Measurements from ENCODE around the gene BLMH. TPM values are rescaled to one million over a fixed set of nuclear protein-coding genes. Genes with fewer than 3 reads are reported as not detected.

BLMH gene
- total and polyA plus RNA-seq, 5 donors, result 11.1 to 20.6 (median 16.8) TPM

- H3K4me3 ChIP-seq (ENCODE audit: low read length), result no peak overlapping the region
- ATAC-seq (no peak), DNase-seq (no peak)
- no peaks in the 10 kb centered on the region for H3K9me3 ChIP-seq (ENCODE audit: control insufficient read depth, low read length)
- no peaks in the 10 kb centered on the region for H3K27me3 ChIP-seq (ENCODE audit: control insufficient read depth, insufficient read depth)
- intact Hi-C loops (cut with DNase I), result no loop called here
- no peak overlapping the region for H3K27ac ChIP-seq (ENCODE audit: low read length)
- H3K4me1 ChIP-seq (ENCODE audit: control insufficient read depth, insufficient read depth, low read length), result no peaks in the 10 kb centered on the region
- WGBS, result 33% methylated on average over 1 of the region's 1 CpG
Observed at GRCh38 chr17:30326809-30327208, 35.1 kb upstream of the BLMH start.

- no peak for DNase-seq
- Histone ChIP-seq H3K4me3 (ENCODE audit: low read length) (no peak overlapping the region), H3K27ac (ENCODE audit: low read length) (no peak overlapping the region), H3K4me1 (ENCODE audit: control insufficient read depth, insufficient read depth, low read length) (no peaks in the 10 kb centered on the region), H3K9me3 (ENCODE audit: control insufficient read depth, low read length) (no peaks in the 10 kb centered on the region), H3K27me3 (ENCODE audit: control insufficient read depth, insufficient read depth) (no peaks in the 10 kb centered on the region)
- intact Hi-C loops (cut with DNase I), result no loop called here
- ATAC-seq, result no peak
- 79% methylated on average over 7 of the region's 7 CpGs for WGBS
Observed at GRCh38 chr17:30324723-30325122, 33.0 kb upstream of the BLMH start.

GRCh38 chr17:30323895-30324319 is 32.2 kb upstream of the BLMH start:
- H3K27me3 ChIP-seq (ENCODE audit: control insufficient read depth, insufficient read depth), result no peaks in the 10 kb centered on the region
- ATAC-seq, result peak in 1 of 2 donors; percentile 21
- intact Hi-C loops (cut with DNase I), result no loop called here
- H3K9me3 ChIP-seq (ENCODE audit: control insufficient read depth, low read length), result no peaks in the 10 kb centered on the region
- peak in 2 of 3 donors; percentile 28 to 67 for DNase-seq
- no peak overlapping the region for H3K27ac ChIP-seq (ENCODE audit: low read length)
- no peak overlapping the region for H3K4me3 ChIP-seq (ENCODE audit: low read length)
- no peaks in the 10 kb centered on the region for H3K4me1 ChIP-seq (ENCODE audit: control insufficient read depth, insufficient read depth, low read length)

- H3K27ac ChIP-seq (ENCODE audit: low read length), result no peak overlapping the region
- DNase-seq (no peak), ATAC-seq (no peak)
- no peaks in the 10 kb centered on the region for H3K27me3 ChIP-seq (ENCODE audit: control insufficient read depth, insufficient read depth)
- intact Hi-C loops (cut with DNase I), result no loop called here
- H3K4me3 ChIP-seq (ENCODE audit: low read length), result no peak overlapping the region
- no peaks in the 10 kb centered on the region for H3K4me1 ChIP-seq (ENCODE audit: control insufficient read depth, insufficient read depth, low read length)
- whole genome bisulfite sequencing, result 59% methylated on average over 5 of the region's 5 CpGs
- H3K9me3 ChIP-seq (ENCODE audit: control insufficient read depth, low read length), result no peaks in the 10 kb centered on the region
Observed at GRCh38 chr17:30323262-30323894, 31.6 kb upstream of the BLMH start.

GRCh38 chr17:30321314-30321713 is 29.6 kb upstream of the BLMH start:
- DNase-seq, result no peak
- ATAC-seq, result no peak
- Histone ChIP-seq H3K9me3 (ENCODE audit: control insufficient read depth, low read length) (no peaks in the 10 kb centered on the region), H3K4me3 (ENCODE audit: low read length) (no peak overlapping the region), H3K4me1 (ENCODE audit: control insufficient read depth, insufficient read depth, low read length) (no peaks in the 10 kb centered on the region), H3K27me3 (ENCODE audit: control insufficient read depth, insufficient read depth) (no peaks in the 10 kb centered on the region), H3K27ac (ENCODE audit: low read length) (no peak overlapping the region)
- WGBS, result 81% methylated on average over 4 of the region's 4 CpGs
- intact Hi-C loops (cut with DNase I), result no loop called here

GRCh38 chr17:30318155-30318554 is 26.4 kb upstream of the BLMH start:
- H3K9me3 ChIP-seq (ENCODE audit: control insufficient read depth, low read length), result no peaks in the 10 kb centered on the region
- no peaks in the 10 kb centered on the region for H3K4me1 ChIP-seq (ENCODE audit: control insufficient read depth, insufficient read depth, low read length)
- H3K4me3 ChIP-seq (ENCODE audit: low read length), result no peak overlapping the region
- WGBS, result 62% methylated on average over 3 of the region's 3 CpGs
- intact Hi-C loops (cut with DNase I), result no loop called here
- ATAC-seq (no peak), DNase-seq (no peak)
- H3K27ac ChIP-seq (ENCODE audit: low read length), result no peak overlapping the region
- H3K27me3 ChIP-seq (ENCODE audit: control insufficient read depth, insufficient read depth), result no peaks in the 10 kb centered on the region

- Histone ChIP-seq H3K9me3 (ENCODE audit: control insufficient read depth, low read length) (no peaks in the 10 kb centered on the region), H3K27me3 (ENCODE audit: control insufficient read depth, insufficient read depth) (no peaks in the 10 kb centered on the region), H3K27ac (ENCODE audit: low read length) (no peak overlapping the region), H3K4me3 (ENCODE audit: low read length) (no peak overlapping the region), H3K4me1 (ENCODE audit: control insufficient read depth, insufficient read depth, low read length) (no peaks in the 10 kb centered on the region)
- no peak for DNase-seq
- 97% methylated on average over 1 of the region's 1 CpG for WGBS
- intact Hi-C loops (cut with DNase I), result no loop called here
- no peak for ATAC-seq
Observed at GRCh38 chr17:30316736-30317135, 25.0 kb upstream of the BLMH start.

GRCh38 chr17:30315106-30315505 is 23.4 kb upstream of the BLMH start:
- Histone ChIP-seq H3K4me3 (ENCODE audit: low read length) (no peak overlapping the region), H3K9me3 (ENCODE audit: control insufficient read depth, low read length) (no peaks in the 10 kb centered on the region), H3K4me1 (ENCODE audit: control insufficient read depth, insufficient read depth, low read length) (no peaks in the 10 kb centered on the region), H3K27ac (ENCODE audit: low read length) (no peak overlapping the region), H3K27me3 (ENCODE audit: control insufficient read depth, insufficient read depth) (no peaks in the 10 kb centered on the region)
- WGBS, result 61% methylated on average over 2 of the region's 2 CpGs
- DNase-seq, result no peak
- no peak for ATAC-seq
- intact Hi-C loops (cut with DNase I), result no loop called here

GRCh38 chr17:30314474-30314873 is 22.7 kb upstream of the BLMH start:
- Histone ChIP-seq H3K4me3 (ENCODE audit: low read length) (no peak overlapping the region), H3K27ac (ENCODE audit: low read length) (no peak overlapping the region), H3K4me1 (ENCODE audit: control insufficient read depth, insufficient read depth, low read length) (no peaks in the 10 kb centered on the region), H3K9me3 (ENCODE audit: control insufficient read depth, low read length) (no peaks in the 10 kb centered on the region), H3K27me3 (ENCODE audit: control insufficient read depth, insufficient read depth) (no peaks in the 10 kb centered on the region)
- WGBS, result 30% methylated on average over 1 of the region's 1 CpG
- DNase-seq (no peak), ATAC-seq (no peak)
- intact Hi-C loops (cut with DNase I), result no loop called here

- Histone ChIP-seq H3K9me3 (ENCODE audit: control insufficient read depth, low read length) (no peaks in the 10 kb centered on the region), H3K4me1 (ENCODE audit: control insufficient read depth, insufficient read depth, low read length) (no peaks in the 10 kb centered on the region), H3K27ac (ENCODE audit: low read length) (no peak overlapping the region), H3K27me3 (ENCODE audit: control insufficient read depth, insufficient read depth) (no peaks in the 10 kb centered on the region), H3K4me3 (ENCODE audit: low read length) (no peak overlapping the region)
- no peak for ATAC-seq
- DNase-seq, result no peak
- intact Hi-C loops (cut with DNase I), result no loop called here
- 78% methylated on average over 2 of the region's 2 CpGs for WGBS
Observed at GRCh38 chr17:30312226-30312625, 20.5 kb upstream of the BLMH start.

GRCh38 chr17:30310562-30310961 is 18.8 kb upstream of the BLMH start:
- Histone ChIP-seq H3K4me1 (ENCODE audit: control insufficient read depth, insufficient read depth, low read length) (no peaks in the 10 kb centered on the region), H3K27me3 (ENCODE audit: control insufficient read depth, insufficient read depth) (no peaks in the 10 kb centered on the region), H3K4me3 (ENCODE audit: low read length) (no peak overlapping the region), H3K27ac (ENCODE audit: low read length) (no peak overlapping the region), H3K9me3 (ENCODE audit: control insufficient read depth, low read length) (no peaks in the 10 kb centered on the region)
- 96% methylated on average over 2 of the region's 2 CpGs for WGBS
- DNase-seq, result no peak
- intact Hi-C loops (cut with DNase I), result no loop called here
- ATAC-seq, result no peak

GRCh38 chr17:30309591-30309990 is 17.8 kb upstream of the BLMH start:
- H3K9me3 ChIP-seq (ENCODE audit: control insufficient read depth, low read length), result no peaks in the 10 kb centered on the region
- 85% methylated on average over 6 of the region's 6 CpGs for WGBS
- no peaks in the 10 kb centered on the region for H3K27me3 ChIP-seq (ENCODE audit: control insufficient read depth, insufficient read depth)
- intact Hi-C loops (cut with DNase I), result no loop called here
- H3K27ac ChIP-seq (ENCODE audit: low read length), result no peak overlapping the region
- ATAC-seq (no peak), DNase-seq (no peak)
- no peaks in the 10 kb centered on the region for H3K4me1 ChIP-seq (ENCODE audit: control insufficient read depth, insufficient read depth, low read length)
- H3K4me3 ChIP-seq (ENCODE audit: low read length), result no peak overlapping the region

Data from right cardiac atrium (tissue), 5 donors.